ENCODE results near the gene ASPG.

The ASPG gene

DNA sequence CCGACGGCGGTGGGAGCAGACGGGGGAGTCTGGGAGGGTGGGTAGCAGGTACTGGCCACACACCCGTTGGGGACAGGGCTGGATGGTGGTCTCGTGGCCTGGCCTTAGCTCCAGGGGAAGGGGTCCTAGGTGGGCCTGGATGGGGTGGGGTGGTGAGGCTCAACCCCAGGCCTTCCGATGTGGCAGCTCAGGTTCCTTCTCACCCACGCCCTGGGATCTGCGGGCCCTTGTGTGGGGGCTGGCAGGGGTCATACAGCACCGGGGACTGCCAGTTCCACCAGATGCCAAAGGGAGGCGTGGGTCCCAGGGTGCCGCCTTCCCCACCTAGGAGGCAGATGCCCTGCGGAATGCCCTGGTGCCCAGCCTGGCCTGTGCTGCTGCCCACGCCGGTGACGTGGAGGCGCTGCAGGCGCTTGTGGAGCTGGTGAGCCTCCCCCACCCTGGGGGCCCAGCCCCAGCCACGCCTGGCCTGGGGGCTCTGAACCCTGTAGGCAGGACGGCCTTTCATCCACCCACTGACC, 21.0 kb downstream of the ASPG start:
- TF ChIP-seq TAF1 (IDR thresholded peaks at IDR 0.05; ENCODE audit: borderline replicate concordance, insufficient read depth, low read length): no peak
- no peak for TF ChIP-seq FOXP2 (optimal IDR thresholded peaks at IDR 0.05; ENCODE audit: borderline replicate concordance, extremely low read depth, extremely low read length, insufficient read depth)
- TF ChIP-seq POLR2AphosphoS5 (IDR thresholded peaks at IDR 0.05; ENCODE audit: low read depth, low read length): no peak
- TF ChIP-seq SIN3A (IDR thresholded peaks at IDR 0.05; ENCODE audit: borderline replicate concordance, insufficient read depth, low read length): no peak
- TF ChIP-seq, protein P1, sequence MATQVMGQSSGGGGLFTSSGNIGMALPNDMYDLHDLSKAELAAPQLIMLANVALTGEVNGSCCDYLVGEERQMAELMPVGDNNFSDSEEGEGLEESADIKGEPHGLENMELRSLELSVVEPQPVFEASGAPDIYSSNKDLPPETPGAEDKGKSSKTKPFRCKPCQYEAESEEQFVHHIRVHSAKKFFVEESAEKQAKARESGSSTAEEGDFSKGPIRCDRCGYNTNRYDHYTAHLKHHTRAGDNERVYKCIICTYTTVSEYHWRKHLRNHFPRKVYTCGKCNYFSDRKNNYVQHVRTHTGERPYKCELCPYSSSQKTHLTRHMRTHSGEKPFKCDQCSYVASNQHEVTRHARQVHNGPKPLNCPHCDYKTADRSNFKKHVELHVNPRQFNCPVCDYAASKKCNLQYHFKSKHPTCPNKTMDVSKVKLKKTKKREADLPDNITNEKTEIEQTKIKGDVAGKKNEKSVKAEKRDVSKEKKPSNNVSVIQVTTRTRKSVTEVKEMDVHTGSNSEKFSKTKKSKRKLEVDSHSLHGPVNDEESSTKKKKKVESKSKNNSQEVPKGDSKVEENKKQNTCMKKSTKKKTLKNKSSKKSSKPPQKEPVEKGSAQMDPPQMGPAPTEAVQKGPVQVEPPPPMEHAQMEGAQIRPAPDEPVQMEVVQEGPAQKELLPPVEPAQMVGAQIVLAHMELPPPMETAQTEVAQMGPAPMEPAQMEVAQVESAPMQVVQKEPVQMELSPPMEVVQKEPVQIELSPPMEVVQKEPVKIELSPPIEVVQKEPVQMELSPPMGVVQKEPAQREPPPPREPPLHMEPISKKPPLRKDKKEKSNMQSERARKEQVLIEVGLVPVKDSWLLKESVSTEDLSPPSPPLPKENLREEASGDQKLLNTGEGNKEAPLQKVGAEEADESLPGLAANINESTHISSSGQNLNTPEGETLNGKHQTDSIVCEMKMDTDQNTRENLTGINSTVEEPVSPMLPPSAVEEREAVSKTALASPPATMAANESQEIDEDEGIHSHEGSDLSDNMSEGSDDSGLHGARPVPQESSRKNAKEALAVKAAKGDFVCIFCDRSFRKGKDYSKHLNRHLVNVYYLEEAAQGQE (IDR thresholded peaks at IDR 0.05; ENCODE audit: insufficient read depth in 1 of 2, low read depth in 2 of 2, low read length in 2 of 2): no peak

DNA sequence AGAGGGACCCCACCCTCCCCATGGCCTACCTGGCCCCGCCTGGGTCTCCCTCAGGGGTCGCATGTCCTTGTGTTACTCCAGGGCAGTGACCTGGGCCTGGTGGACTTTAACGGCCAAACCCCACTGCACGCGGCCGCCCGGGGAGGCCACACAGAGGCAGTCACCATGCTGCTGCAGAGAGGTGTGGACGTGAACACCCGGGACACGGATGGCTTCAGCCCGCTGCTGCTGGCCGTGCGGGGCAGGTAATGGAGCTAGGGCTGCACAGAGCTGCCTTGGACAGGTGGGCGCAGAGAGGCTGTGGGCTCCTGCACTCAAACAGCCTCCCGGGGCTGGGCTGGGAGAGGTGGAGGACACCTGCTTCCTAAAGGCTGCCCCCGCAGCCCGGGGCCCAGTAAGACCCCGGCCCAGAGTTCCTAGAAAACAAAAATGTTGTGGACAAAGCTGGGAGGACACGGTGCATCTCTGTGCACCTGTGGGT, 21.6 kb downstream of the ASPG start:
- no peak for TF ChIP-seq TAF1 (IDR thresholded peaks at IDR 0.05; ENCODE audit: borderline replicate concordance, insufficient read depth, low read length)
- no peak for TF ChIP-seq POLR2AphosphoS5 (IDR thresholded peaks at IDR 0.05; ENCODE audit: low read depth, low read length)
- no peak for TF ChIP-seq FOXP2 (optimal IDR thresholded peaks at IDR 0.05; ENCODE audit: borderline replicate concordance, extremely low read depth, extremely low read length, insufficient read depth)
- no peak for TF ChIP-seq SIN3A (IDR thresholded peaks at IDR 0.05; ENCODE audit: borderline replicate concordance, insufficient read depth, low read length)
- TF ChIP-seq, protein P1 (IDR thresholded peaks at IDR 0.05; ENCODE audit: insufficient read depth in 1 of 2, low read depth in 2 of 2, low read length in 2 of 2): no peak

DNA sequence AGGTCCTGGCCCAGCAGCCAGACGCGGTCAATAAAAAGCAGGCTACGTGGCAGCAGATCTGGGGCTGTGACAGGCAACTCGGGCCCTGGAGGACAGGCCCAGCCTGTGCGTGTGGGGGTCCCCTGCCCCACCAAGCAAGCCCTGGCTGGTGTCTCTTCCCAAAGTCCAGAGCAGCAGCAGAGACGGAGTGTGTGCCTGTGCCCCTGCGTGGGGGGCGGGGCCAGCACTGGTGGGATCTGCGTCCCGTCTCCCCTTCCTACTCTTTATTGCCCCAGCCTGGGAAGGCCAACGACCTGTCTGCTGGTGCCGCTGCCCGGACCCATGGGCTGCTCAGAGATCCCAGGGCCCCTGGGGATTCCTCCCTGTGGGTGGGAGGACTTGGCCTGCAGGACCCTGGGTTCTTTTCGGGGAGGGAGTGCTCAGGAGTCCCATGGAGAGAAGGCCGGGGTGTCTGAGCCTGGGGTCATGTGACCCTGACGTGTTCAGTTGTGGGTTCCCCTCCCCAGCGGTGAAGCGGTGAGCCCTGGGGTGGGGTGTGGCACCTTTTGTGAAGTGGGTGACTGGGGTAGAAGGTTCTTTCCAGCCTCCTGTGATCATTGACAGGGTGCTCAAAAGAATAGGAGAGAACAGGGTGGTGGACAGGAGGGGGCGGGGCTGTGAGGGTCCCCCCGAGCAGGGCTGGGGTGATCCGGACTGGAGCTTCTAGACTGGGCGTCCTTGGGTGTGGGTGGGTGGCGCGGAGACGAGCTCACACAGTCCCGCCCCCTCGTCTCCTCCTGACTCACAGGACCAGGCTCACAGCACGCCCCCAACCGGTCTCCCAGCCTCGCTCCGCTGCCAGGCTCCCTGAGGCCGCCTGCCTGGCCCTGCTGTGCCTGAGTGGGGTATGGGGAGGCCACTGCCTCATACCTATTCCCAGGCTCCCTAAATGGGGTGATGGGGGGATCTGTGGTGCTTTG, 22.4 kb downstream of the ASPG start:
- TF ChIP-seq POLR2AphosphoS5 (IDR thresholded peaks at IDR 0.05; ENCODE audit: low read depth, low read length): no peak
- no peak for TF ChIP-seq TAF1 (IDR thresholded peaks at IDR 0.05; ENCODE audit: borderline replicate concordance, insufficient read depth, low read length)
- TF ChIP-seq FOXP2 (optimal IDR thresholded peaks at IDR 0.05; ENCODE audit: borderline replicate concordance, extremely low read depth, extremely low read length, insufficient read depth): no peak
- TF ChIP-seq, protein P1 (IDR thresholded peaks at IDR 0.05; ENCODE audit: insufficient read depth in 1 of 2, low read depth in 2 of 2, low read length in 2 of 2): no peak
- no peak for TF ChIP-seq SIN3A (IDR thresholded peaks at IDR 0.05; ENCODE audit: borderline replicate concordance, insufficient read depth, low read length)

DNA sequence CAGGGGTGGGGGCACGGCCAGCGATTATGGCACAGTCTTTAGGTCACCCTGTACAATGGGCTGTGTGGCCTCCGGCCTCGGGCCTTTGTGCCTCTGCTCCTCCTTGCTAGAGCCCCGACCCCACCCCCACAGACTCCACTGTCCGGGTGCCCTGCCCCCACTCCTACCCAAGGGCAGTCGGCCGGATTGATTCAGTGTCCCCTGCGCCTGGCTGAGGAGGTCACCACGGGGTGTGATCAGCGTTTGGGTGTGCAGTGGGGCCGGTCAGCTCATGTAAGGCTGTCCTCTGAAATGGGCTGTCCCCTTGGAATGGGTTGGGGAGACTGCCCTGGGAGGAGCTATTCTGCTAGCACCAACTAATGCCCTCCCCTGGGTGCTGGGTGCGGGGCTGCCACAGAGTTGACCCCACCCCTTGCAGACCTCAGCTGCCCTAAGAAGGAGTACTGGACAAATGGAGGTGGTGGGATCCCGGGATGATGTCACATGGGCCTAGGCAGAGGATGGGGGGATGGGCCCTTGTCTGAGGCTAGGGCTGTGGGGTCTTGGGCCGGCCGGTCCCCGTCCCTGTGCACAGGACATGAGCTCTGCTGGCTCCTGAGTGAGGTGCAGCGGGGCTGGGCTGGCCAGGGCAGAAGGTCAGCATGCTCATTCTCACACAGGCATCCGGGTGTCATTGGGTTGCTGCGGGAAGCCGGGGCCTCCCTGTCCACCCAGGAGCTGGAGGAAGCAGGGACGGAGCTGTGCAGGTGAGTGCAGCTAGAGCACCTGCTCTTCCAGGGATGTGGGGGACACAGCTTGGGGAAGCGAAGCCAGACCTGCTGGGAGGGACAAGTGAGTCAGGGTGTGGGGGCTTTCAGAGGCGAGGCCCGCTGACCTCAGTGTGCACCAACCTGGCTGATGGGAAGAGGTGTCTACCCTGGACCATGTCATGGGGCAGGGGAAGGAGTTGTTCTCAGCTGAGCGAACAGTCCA, 23.4 kb downstream of the ASPG start:
- TF ChIP-seq, protein P1 (IDR thresholded peaks at IDR 0.05; ENCODE audit: insufficient read depth in 1 of 2, low read depth in 2 of 2, low read length in 2 of 2): no peak
- TF ChIP-seq TAF1 (IDR thresholded peaks at IDR 0.05; ENCODE audit: borderline replicate concordance, insufficient read depth, low read length): no peak
- TF ChIP-seq POLR2AphosphoS5 (IDR thresholded peaks at IDR 0.05; ENCODE audit: low read depth, low read length): no peak
- TF ChIP-seq SIN3A (IDR thresholded peaks at IDR 0.05; ENCODE audit: borderline replicate concordance, insufficient read depth, low read length): no peak
- no peak for TF ChIP-seq FOXP2 (optimal IDR thresholded peaks at IDR 0.05; ENCODE audit: borderline replicate concordance, extremely low read depth, extremely low read length, insufficient read depth)

Data from PFSK-1 (cell line).